Measurements from ENCODE around the gene KCTD7.
A peak's percentile ranks its signal among the peaks of the same experiment; 100 is the strongest.

The KCTD7 gene

GRCh38 chr7:66654275-66655112, 25.8 kb downstream of the KCTD7 start:
- H3K4me3 ChIP-seq (replicated peaks; ENCODE audit: low read depth, low read length), result peak overlapping the region; percentile 84
- peak; percentile 98 for DNase-seq (ENCODE audit: low read depth)
- TF ChIP-seq CTCF (IDR thresholded peaks at IDR 0.05; ENCODE audit: low read length, missing control alignments), result no peak

- TF ChIP-seq CTCF (IDR thresholded peaks at IDR 0.05; ENCODE audit: low read length, missing control alignments), result peak; percentile 2
- H3K4me3 ChIP-seq (replicated peaks; ENCODE audit: low read depth, low read length), result peak overlapping the region; percentile 84
- peak; percentile 58 for DNase-seq (ENCODE audit: low read depth)
Measured at GRCh38 chr7:66655113-66655806, 26.6 kb downstream of the KCTD7 start.

GRCh38 chr7:66655826-66656485, 27.3 kb downstream of the KCTD7 start:
- peak overlapping the region; percentile 84 for H3K4me3 ChIP-seq (replicated peaks; ENCODE audit: low read depth, low read length)
- DNase-seq (ENCODE audit: low read depth), result peak; percentile 29

GRCh38 chr7:66657798-66658197, 29.1 kb downstream of the KCTD7 start:
- no peak for TF ChIP-seq CTCF (IDR thresholded peaks at IDR 0.05; ENCODE audit: low read length, missing control alignments)
- no peak for DNase-seq (ENCODE audit: low read depth)

GRCh38 chr7:66662646-66663264, 34.1 kb downstream of the KCTD7 start:
- no peak for DNase-seq (ENCODE audit: low read depth)
- no peak for TF ChIP-seq CTCF (IDR thresholded peaks at IDR 0.05; ENCODE audit: low read length, missing control alignments)
- H3K4me3 ChIP-seq (replicated peaks; ENCODE audit: low read depth, low read length), result no peak overlapping the region

More at GRCh38 chr7:66657798-66658197, 29.1 kb downstream of the KCTD7 start:
- H3K4me3 ChIP-seq (replicated peaks; ENCODE audit: low read depth, low read length), result no peak overlapping the region

GRCh38 chr7:66664590-66665293, 36.1 kb downstream of the KCTD7 start:
- H3K4me3 ChIP-seq (replicated peaks; ENCODE audit: low read depth, low read length), result no peak overlapping the region
- no peak for TF ChIP-seq CTCF (IDR thresholded peaks at IDR 0.05; ENCODE audit: low read length, missing control alignments)
- no peak for DNase-seq (ENCODE audit: low read depth)

Measured in fibroblast of pulmonary artery (primary cell).